Occipital lobe (tissue), 2 donors: ENCODE measurements around the gene NEAT1. TPM values are rescaled to one million over a fixed set of nuclear protein-coding genes. Genes with fewer than 3 reads are reported as not detected.

Experiments
- DNase-seq: peaks from one replicate; lab custom pipeline; 2025; lab: John Stamatoyannopoulos, UW
- total RNA-seq: library from RNA; depleted of rRNA; stranded (reverse); fragments of >200 nt; gene quantifications from one replicate; pipeline ENCODE4 v1.2.3, GENCODE V29; 2014

The NEAT1 gene
- 3.6 TPM for total RNA-seq

DNA sequence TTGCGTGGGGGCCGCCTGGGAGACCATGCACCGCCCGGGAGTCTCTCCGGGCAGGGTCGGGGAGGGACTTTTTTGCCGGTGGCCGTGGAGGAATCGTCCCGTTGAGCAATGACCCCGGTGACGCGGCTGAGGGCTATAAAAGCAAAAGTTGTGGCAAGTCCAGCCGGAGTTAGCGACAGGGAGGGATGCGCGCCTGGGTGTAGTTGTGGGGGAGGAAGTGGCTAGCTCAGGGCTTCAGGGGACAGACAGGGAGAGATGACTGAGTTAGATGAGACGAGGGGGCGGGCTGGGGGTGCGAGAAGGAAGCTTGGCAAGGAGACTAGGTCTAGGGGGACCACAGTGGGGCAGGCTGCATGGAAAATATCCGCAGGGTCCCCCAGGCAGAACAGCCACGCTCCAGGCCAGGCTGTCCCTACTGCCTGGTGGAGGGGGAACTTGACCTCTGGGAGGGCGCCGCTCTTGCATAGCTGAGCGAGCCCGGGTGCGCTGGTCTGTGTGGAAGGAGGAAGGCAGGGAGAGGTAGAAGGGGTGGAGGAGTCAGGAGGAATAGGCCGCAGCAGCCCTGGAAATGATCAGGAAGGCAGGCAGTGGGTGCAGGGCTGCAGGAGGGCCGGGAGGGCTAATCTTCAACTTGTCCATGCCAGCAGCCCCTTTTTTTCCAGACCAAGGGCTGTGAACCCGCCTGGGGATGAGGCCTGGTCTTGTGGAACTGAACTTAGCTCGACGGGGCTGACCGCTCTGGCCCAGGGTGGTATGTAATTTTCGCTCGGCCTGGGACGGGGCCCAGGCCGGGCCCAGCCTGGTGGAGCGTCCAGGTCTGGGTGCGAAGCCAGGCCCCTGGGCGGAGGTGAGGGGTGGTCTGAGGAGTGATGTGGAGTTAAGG lies at the start of gene NEAT1:
TSS of gene NEAT1 (plus strand) at position 166 of the 883 bp plus-strand sequence.
- DNase-seq = peak; percentile 91

DNA sequence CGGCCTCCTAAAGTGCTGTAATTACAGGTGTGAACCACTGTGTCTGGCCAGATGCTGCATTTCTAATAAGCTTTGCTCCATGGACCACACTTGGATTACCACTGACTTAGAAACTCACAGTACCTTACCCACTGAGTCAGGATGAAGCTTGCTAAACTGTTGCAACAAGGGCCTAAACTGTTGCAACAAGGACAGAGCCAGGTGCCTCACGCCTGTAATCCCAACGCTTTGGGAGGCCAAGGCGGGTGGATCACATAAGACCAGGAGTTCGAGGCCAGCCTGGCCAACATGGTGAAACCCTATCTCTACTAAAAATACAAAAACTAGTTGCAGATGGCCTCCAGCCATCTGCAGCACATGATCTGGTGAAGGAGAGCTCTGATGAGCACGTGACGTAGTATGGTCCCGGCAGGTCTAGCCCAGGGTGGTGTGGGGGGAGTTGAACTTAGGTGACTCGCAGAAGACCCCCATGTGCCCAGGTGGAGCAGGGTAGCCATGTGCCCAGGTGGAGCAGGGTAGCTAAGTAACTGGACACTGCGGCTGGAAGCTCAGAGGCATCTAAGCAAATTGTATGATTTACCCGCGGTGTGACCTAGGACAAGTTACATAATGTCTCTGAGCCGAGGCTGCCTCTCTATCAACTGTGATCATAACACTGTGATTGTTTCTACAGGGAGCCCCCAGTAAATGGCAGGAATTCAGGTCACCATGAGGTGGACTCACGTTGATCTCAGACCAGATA lies 48.6 kb upstream of the NEAT1 start:
- DNase-seq = no peak

DNA sequence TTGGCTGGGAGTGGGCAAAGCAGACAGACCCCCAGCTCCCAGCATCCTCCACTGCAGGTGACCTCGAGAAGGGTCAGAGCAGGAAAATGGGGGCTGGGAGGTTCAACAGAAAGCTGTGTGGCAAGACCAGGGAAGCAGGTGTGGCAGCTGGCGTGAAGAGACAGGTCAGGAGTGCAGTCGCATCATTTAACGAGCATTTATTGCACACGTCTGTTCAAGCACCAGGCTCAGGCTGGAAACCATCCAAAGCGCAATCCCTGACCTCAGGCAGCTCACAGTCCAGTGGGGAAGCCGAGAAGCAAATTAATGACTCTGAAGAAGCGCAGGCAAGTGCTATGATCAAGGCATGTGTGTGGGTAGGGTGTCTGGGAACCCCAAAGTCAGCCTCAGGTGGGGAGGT lies 47.6 kb upstream of the NEAT1 start:
- no peak for DNase-seq

DNA sequence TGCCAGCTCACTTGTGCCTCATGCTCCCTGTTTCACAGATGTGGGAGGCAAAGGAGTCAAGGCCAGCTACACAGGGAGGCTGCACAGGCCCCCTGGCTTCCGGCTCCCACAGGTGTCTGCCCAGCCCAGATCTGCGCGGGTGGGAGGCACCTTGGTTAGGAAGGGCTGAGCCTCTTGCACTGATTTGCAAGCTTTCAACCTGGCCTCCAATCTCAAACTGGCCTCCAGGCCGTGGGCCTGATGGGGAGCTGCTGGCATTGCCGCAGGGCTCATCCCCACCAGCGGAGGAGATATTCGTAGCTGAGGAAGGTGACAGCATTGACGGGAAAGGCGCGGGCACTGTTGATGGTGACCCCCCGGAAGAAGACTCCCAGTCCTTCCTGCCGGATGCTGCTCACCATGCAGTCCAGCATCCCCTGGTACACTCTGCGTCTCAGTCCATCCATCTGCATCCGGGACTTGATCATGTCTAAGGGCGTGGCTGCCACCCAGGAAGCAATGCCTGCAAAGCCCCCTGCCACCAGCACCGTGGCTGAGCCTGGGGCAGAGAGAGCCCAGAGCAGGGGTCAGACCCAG lies 46.4 kb upstream of the NEAT1 start:
- DNase-seq = no peak

DNA sequence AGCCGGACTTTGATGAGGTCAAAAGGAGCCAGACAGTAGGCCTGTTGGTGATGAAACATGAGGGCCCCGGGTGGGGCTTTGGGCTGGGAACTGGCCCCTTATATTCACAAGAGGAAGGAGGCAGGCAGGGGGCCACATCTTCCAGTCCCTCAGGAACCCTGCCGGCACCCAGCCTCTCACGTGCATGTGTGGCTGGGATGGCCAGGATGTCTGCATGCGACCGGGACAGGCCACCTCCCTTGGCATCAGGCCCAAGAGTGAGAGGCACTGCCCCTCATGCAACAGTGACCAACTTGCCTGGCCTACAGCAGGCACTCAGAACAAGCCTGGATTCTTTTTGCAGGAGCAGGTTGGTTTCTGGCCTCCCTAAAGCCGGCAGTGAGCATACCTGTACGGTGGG lies 45.6 kb upstream of the NEAT1 start:
- no peak for DNase-seq

DNA sequence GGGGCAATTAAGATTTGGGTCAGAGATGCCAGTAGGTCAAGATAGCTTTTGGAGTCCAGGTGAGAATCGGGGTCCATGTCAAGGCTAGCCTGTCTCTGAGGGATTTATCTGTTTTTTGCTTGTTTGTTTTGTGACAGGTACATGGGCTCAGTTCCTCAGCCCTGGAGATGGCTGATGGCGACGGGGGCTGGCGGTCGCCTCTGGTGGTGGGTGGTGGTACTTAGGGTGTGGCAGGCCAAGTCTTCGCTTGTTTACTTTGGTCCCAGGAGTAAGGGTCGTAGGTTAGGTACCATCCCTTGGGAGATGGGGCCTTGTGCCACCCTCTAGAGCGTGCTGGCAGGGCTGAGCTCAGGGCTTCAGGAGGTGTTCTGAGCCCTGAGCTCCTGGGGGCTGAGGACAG lies 44.8 kb upstream of the NEAT1 start:
- DNase-seq = no peak

DNA sequence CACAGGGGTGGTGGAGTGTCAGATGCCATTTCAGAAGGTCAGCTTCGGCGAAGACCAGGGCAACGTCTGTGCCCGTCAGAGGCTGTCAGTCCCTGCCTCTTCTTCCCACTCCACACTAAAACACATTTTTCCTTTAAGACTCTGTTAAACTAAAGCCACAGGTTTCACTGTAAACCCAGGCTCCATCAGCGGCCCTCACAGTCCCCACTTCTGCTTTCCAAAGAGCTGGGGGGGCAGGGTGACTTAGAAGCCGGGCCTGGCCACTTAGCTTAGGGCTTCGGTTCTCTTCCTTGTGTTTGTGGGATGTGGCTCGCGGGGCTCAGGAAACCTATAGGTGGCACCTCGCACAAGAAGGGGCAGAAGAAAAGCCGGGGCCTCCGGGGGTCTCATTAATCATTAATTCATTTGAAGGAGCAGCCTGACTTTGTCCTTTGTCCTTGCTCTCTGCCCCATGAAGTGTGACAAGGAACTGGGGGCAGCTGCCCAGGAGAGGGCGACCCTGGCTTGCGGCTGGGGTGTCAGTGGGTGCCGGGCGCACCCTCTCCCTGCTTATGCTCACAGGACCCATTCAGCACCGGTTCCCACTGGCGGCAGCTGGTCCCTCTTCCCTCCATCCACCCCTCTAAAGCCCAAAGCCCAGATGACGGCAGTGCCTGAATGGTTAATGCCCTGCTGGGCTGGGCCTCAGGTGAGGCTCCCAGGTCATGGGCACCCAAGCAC lies 44.2 kb upstream of the NEAT1 start:
- DNase-seq = no peak

DNA sequence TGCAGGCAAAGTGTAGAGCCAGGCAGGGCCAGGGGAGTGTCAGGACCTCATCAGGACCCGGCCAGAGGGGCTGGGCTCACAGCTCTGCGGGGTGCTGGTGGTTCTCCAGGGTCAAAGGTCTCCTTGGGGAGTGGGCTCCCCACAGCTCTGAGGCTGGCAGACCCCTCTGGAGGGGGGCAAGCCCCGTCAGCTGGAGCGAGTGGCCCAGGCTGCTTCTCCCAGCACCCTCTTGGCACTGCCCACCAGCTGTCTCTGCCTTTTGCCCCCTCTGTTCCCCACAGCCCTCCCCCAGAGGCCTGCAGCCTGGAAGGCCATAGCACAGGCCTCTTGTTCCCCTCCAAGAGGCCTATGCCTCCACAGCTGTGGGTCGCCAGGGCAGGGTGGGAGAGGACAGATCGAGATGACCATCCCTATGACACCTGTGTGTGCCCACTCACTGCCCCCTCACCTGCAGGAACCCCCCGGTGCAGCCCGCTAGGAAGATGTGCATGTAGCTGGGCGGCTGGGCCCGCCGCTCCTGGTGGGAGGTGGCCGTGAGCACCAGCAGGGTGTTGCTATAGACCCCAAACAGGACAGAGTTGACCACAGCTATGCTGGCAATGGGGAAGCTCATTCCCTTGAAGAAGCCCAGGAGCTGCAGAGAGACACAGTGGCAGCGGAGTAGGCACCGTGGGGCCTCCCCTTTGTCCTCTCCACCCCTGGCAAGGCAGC lies 43.5 kb upstream of the NEAT1 start:
- DNase-seq = no peak

DNA sequence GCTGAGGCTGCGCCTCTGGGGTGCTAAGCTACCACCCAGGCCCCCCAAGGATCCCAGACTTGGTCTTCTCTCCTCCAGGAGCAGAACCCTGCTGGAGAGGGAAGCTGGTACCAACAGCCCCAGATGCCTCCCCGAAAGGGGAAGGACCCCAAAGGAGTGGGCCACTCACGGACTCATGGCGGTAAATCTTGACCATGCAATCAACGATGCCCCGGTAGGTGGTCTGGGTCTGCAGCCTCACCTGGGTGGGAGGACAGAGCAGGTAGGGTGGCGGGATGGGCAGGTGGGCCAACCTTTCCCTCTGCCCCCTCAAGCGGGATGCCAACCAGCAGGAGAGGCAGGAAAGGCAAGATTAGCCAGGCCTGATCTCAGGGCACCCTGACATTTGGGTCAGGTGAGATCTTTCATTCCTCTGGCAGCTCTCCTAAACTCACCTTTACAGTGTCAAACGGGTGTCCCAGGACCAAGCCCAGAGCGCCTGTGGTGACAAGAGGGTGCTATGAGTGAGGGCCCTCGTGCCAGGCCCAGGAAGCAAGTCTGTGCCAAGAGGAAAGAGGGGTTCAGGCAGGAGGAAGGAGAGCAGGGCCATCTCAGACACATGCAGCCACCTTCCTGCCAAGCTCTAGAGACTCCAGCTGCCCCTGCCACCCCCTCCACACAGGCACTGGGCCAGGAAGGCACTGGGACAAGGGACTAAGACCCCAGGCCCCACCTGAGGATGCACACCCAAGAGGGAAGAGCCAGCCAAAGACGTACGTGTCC lies 42.7 kb upstream of the NEAT1 start:
- no peak for DNase-seq

DNA sequence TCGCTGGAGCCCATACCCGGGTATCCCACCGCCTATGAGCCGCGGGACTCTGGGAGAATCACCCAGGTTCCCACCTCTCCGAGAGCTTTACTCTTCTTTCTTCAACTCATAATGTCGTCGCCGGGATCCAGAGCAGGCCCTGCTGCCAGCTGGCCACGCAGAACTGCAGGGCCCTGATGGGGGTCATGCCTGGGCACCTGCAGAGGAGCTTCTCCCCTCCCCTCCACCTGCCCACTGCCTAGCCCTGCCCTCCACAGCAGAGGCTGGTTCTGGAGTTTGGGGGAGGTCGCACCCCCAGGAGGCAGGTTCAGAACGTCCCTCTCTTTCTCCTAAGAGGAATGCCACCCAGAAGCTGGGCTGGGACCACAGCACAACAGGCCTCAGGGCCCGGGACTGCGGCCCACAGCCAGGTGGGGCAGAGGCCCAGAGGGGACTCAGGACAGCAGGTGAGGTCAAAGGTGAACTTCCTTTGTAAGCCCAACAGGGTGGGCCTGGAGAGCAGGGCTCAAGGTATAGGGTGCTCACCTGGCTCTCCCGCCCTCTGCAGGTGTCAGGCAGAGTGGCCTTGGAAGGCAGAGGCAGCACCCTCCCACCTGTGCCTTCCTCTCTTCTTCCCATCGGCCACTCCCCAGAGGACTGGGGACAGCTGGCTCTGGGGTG lies 42.0 kb upstream of the NEAT1 start:
- no peak for DNase-seq

DNA sequence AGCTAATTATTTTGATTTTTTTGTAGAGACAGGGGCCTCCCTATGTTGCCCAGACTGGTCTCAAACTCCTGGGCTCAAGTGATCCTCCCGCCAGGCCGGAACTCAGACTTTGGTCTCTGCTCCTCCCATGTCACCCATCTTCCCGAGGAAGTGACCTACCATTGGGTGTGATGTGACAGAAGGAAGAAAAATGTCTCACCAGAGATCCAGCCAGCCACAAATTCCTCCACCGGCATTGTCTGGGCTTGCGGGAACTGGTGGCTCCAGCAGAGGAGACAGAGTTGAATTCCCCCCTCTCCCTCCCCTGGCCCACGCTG lies 40.9 kb upstream of the NEAT1 start:
- DNase-seq = no peak

DNA sequence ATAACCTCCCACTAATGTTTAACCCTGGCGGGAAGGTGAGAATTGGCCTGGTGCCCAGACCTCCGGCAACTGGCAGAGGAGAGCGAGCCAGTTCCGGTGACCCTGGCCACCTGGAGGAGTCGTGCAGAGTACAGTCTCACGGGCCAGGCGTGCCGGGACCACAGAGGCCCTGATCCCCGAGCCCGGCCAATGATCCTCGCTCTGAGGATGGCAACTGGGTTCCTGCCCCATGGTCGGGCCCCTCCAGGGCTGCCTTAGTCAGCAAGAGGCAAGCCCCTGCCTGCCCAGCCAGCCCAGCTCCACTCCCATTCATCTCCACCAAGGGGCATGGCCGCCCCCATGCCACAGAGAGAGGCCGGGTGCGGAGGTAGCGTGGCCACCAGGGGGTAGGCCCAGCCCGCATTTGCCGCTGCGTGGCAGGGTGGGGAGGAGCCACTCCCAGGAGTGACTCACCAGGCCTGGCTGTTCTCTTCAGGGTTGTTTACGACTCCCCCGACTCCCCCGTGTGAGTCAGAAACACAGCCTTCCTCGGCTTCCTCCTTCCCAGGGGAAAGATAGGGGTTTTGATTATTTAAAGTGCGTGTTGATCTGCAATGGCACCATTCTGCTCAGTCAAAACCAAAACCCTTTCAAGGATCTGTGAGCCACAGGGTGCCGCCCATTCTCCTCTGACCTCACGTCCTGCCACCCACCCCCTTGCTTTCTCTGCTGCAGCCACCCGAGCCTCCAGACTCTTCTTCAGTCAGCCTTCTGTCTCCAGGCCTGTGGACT lies 40.4 kb upstream of the NEAT1 start, which contains the start of gene SLC25A45:
TSS of gene SLC25A45 (minus strand) at position 614 of the 771 bp plus-strand sequence. CDS start 695 bp downstream, outside the sequence.
- DNase-seq = peak; percentile 93

DNA sequence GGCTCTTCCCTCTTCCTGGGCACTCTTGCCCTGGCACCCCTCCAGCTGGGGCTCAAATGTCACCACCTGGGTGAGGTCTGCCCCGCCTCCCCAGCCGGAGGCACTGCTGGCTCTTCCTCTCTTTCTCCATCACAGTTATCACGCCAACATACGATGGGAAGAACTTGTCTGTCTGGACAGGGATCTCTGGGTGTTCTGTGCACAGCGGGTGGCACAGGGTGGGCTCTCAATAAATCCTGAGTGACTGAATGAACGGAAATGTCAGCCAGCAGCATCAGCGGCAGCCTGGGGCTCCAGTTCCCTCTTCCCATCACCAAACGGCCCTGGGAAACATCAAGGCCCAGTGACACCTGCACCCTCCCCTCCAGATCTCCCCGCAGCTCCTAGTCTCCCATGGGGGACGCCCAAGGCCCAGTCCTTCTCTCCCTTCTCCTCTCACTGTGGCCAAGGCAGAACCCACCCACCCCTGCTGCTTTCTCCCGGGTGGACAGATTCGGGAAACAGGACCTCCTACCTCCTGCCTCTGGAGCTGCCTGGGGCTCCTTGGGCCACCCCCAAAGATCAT lies 39.7 kb upstream of the NEAT1 start:
- no peak for DNase-seq

DNA sequence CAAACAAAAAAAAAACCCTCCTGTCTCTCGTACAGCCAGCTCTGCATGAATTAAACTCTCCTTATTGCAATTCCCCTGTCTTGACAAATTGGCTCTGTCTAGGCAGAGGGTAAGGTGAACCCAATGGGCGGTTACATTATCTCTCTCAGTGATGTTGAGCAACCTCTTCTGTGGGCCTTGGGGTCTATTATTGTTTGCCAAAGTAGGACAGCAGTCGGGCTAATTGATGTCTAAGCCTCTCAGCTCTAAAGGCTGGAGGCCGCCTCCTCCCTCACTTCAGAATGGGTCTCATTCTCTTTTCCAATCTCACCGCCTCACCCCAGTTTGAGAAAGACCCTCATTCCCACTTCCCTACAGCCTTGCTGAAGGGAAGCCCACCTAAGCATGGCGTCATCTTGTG lies 38.8 kb upstream of the NEAT1 start:
- no peak for DNase-seq

DNA sequence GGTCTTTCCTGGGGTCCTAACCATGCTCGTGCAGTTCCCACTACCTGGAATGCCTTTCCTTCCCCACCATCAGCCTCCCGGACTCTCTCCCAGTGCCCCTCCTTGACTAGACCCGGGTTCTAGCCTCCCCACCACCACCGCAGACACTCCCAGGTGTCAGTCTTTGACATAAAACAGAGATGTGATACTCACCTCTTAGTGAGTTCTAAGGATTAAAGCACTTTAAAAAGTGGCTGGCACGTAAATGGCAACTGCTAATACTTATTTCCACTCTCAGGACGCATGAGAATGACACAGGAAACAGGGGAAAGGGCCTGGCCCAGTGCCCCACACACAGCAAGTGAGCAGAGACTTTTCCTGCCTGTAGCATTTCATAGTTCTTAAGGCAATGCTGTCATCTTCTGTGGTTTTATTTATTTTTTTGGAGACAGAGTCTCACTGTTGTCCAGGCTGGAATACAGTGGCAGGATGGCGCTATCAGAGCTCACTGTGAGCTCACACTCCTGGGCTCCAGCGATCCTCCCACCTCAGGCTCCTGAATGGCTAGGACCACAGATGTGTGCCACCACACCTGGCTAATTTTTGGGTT lies 38.2 kb upstream of the NEAT1 start:
- DNase-seq = no peak

DNA sequence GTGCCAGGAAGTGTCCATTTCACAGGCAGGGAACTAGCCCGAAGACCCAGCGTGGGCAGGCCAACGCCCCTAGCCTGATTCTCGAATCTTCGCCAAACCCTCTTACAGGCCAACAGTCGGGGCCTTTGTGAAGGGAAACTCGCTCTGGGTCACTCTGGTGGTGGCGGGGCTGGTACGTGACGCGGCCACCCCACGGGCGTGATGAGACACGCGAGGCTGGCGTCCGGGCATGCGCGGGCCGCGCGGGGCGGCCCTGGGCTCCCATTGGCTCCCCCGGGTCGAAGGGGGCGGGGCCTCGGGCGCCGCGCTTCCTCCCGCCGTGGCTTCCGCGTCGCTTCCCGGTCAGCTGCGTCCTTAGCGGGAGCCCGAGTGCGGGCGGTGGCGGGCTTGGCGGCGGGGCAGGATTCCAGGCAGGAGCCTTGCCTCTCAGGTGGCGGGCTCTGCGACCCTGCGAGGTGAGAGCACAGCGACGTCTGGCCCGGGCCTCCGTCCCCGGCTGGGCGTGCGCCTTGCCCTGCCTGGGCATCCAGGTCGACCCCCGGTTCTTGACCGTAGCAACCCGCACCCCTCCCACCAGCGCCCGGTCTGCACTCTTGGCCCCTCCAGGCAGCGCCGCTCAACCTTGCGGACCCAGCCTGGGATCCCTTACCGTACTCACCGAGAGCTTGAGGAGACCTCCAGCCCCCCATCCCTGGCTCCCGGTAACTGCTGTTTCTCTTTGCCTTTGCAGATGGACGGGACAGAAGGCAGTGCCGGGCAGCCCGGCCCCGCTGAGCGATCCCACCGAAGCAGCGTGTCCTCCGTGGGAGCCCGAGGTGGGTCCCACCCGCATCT lies 36.1 kb upstream of the NEAT1 start, which contains the start of gene FRMD8:
TSS of gene FRMD8 (plus strand) at position 331 of the 834 bp plus-strand sequence. CDS start at position 731, 400 bp downstream.
- DNase-seq = peak; percentile 85

DNA sequence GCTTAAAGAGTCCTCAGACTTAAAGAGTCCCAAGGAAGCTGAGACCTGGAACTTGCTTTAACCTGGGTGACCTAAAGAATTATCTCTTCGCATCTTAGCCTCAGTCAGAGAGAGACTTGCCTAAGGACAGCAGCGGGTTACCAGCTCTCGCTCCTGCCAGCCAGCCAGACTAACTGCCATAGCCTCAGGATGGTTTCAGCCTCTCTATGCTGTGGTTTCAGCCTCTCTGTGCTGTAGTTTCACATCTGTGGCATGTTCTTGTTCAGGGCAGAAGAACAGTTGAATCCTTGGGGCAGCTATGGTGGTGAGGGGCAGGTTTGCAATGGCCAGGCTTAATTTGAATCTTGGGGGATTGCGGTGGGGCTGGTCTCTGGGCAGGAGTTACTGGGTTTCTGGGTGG lies 33.9 kb upstream of the NEAT1 start:
- no peak for DNase-seq
